ENCODE data around the gene ASIC1. TPM values are rescaled to one million over a fixed set of nuclear protein-coding genes. Genes with fewer than 3 reads are reported as not detected.

Gene ASIC1
- polyA plus RNA-seq, 3 donors = not detected

DNA sequence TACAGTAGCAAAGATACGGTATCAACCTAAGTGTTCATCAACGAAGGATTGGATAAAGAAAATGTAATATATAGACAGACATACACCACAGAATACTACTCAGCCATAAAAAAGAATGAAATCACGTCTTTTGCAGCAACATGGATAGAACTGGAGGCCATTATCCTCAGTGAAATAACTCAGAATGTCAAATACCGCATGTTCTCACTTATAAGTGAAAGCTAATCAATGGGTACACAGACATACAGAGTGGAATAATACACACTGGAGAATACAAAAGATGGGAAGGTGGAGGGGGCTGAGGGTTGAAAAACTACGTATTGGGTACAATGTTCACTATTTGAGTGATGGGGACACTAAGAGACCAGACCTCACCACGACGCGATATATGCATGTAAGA is 33.2 kb upstream of the ASIC1 start:
- peak overlapping the region in 3 of 7 donors; percentile 95 to 98 (median 97) for H3K27ac Mint-ChIP-seq
- Histone ChIP-seq H3K79me2 (ENCODE audit: insufficient read depth, low read length) (peaks cover 62% of the 10 kb centered on the region), H4K20me1 (ENCODE audit: insufficient read depth, low read length) (no peaks in the 10 kb centered on the region), H3K4me1 (ENCODE audit: control insufficient read depth in 1 of 2, insufficient read depth in 2 of 2, low read length in 2 of 2) (peaks cover 14% of the 10 kb centered on the region in 2 donors), H3K9me3 (replicated peaks in 1 of 2; ENCODE audit: control insufficient read depth in 1 of 2, insufficient read depth in 1 of 2, low read length in 2 of 2) (no peaks in the 10 kb centered on the region), H3K9ac (ENCODE audit: insufficient read depth, low read length, poor library complexity, severe bottlenecking) (no peak overlapping the region), H3K4me2 (replicated peaks; ENCODE audit: extremely low read depth, low read length, poor library complexity, severe bottlenecking) (peak overlapping the region; percentile 82), H2AFZ (ENCODE audit: insufficient read depth, low read depth, low read length, poor library complexity, severe bottlenecking) (no peak overlapping the region), H3K36me3 (replicated peaks in 1 of 2; ENCODE audit: control insufficient read depth in 1 of 2, insufficient read depth in 2 of 2, low read length in 2 of 2) (peaks cover 6 to 16% of the 10 kb centered on the region in 2 donors), H3K4me3 (replicated peaks in 1 of 3; ENCODE audit: low read depth in 2 of 3, low read length in 3 of 3) (peak overlapping the region in 1 of 3 experiments; percentile 91), H3K27ac (ENCODE audit: low read depth in 1 of 2, low read length in 2 of 2) (no peak overlapping the region), H3K27me3 (ENCODE audit: control insufficient read depth in 2 of 2, insufficient read depth in 2 of 2, low read length in 2 of 2) (no peaks in the 10 kb centered on the region)
- peaks cover 15 to 25% of the 10 kb centered on the region in 2 donors for H3K36me3 Mint-ChIP-seq
- intact Hi-C loops (cut with micrococcal nuclease) = no loop called here
- no CpG with 5 or more reads among the region's 8 CpGs for WGBS (ENCODE audit: insufficient coverage)
- H3K9me3 Mint-ChIP-seq = no peaks in the 10 kb centered on the region
- DNase-seq = no peak
- H3K4me1 Mint-ChIP-seq = peaks cover 27% of the 10 kb centered on the region
- H3K27me3 Mint-ChIP-seq (ENCODE audit: low read depth in 3 of 3) = no peaks in the 10 kb centered on the region
- H3K4me3 Mint-ChIP-seq = peak overlapping the region in 1 of 2 donors; percentile 15
- TF ChIP-seq, protein P1, sequence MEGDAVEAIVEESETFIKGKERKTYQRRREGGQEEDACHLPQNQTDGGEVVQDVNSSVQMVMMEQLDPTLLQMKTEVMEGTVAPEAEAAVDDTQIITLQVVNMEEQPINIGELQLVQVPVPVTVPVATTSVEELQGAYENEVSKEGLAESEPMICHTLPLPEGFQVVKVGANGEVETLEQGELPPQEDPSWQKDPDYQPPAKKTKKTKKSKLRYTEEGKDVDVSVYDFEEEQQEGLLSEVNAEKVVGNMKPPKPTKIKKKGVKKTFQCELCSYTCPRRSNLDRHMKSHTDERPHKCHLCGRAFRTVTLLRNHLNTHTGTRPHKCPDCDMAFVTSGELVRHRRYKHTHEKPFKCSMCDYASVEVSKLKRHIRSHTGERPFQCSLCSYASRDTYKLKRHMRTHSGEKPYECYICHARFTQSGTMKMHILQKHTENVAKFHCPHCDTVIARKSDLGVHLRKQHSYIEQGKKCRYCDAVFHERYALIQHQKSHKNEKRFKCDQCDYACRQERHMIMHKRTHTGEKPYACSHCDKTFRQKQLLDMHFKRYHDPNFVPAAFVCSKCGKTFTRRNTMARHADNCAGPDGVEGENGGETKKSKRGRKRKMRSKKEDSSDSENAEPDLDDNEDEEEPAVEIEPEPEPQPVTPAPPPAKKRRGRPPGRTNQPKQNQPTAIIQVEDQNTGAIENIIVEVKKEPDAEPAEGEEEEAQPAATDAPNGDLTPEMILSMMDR (IDR thresholded peaks at IDR 0.05) = no peak

- Histone ChIP-seq H3K36me3 (replicated peaks in 1 of 2; ENCODE audit: control insufficient read depth in 1 of 2, insufficient read depth in 2 of 2, low read length in 2 of 2) (peaks cover 6 to 16% of the 10 kb centered on the region in 2 donors), H3K4me1 (ENCODE audit: control insufficient read depth in 1 of 2, insufficient read depth in 2 of 2, low read length in 2 of 2) (peaks cover 14% of the 10 kb centered on the region in 2 donors), H2AFZ (ENCODE audit: insufficient read depth, low read depth, low read length, poor library complexity, severe bottlenecking) (peak overlapping the region; percentile 80), H4K20me1 (ENCODE audit: insufficient read depth, low read length) (no peaks in the 10 kb centered on the region), H3K4me2 (replicated peaks; ENCODE audit: extremely low read depth, low read length, poor library complexity, severe bottlenecking) (peak overlapping the region; percentile 82), H3K79me2 (ENCODE audit: insufficient read depth, low read length) (peaks cover 56% of the 10 kb centered on the region), H3K27me3 (ENCODE audit: control insufficient read depth in 2 of 2, insufficient read depth in 2 of 2, low read length in 2 of 2) (no peaks in the 10 kb centered on the region), H3K9me3 (replicated peaks in 1 of 2; ENCODE audit: control insufficient read depth in 1 of 2, insufficient read depth in 1 of 2, low read length in 2 of 2) (no peaks in the 10 kb centered on the region), H3K4me3 (replicated peaks in 1 of 3; ENCODE audit: low read depth in 2 of 3, low read length in 3 of 3) (peak overlapping the region; percentile 66 to 91 (median 82)), H3K27ac (ENCODE audit: low read depth in 1 of 2, low read length in 2 of 2) (peak overlapping the region in 1 of 2 donors; percentile 69), H3K9ac (ENCODE audit: insufficient read depth, low read length, poor library complexity, severe bottlenecking) (peak overlapping the region; percentile 60)
- Mint-ChIP-seq H3K4me3 (peak overlapping the region; percentile 99 to 100), H3K36me3 (peaks cover 15 to 26% of the 10 kb centered on the region in 2 donors), H3K27ac (peak overlapping the region; percentile 94 to 98 (median 95)), H3K27me3 (ENCODE audit: low read depth in 3 of 3) (no peaks in the 10 kb centered on the region), H3K4me1 (peaks cover 26% of the 10 kb centered on the region), H3K9me3 (no peaks in the 10 kb centered on the region)
- WGBS (ENCODE audit: insufficient coverage) = 0% methylated on average over 7 of the region's 16 CpGs
- no peak for DNase-seq
- intact Hi-C loops (cut with micrococcal nuclease) = no loop called here
- TF ChIP-seq, protein P1 (IDR thresholded peaks at IDR 0.05) = no peak
Measured at GRCh38 chr12:50024805-50025186, 32.6 kb upstream of the ASIC1 start.

Data from CD14-positive monocyte (primary cell).